ENCODE data around the gene TMEM61. TPM values are rescaled to one million over a fixed set of nuclear protein-coding genes. Genes with fewer than 3 reads are reported as not detected.

The TMEM61 gene
- total RNA-seq, 1 donor from 2014 or later, result 2.9 TPM

GRCh38 chr1:54987919-54988705 is 7.7 kb downstream of the TMEM61 start:
- DNase-seq (ENCODE audit: low read depth) (no peak), FAIRE-seq (no peak)
- H3K36me3 ChIP-seq (ENCODE audit: control insufficient read depth, insufficient read depth, low read length), result no peaks in the 10 kb centered on the region
- no peak overlapping the region for H3K4me3 ChIP-seq (ENCODE audit: low read depth, low read length)
- TF ChIP-seq CTCF (IDR thresholded peaks at IDR 0.05; ENCODE audit: insufficient read depth, low read length, severe bottlenecking), result no peak
- H3K27me3 ChIP-seq (ENCODE audit: control insufficient read depth, insufficient read depth, low read length), result no peaks in the 10 kb centered on the region

GRCh38 chr1:54988975-54989374 is 8.5 kb downstream of the TMEM61 start:
- FAIRE-seq, result no peak
- no peak for TF ChIP-seq CTCF (IDR thresholded peaks at IDR 0.05; ENCODE audit: insufficient read depth, low read length, severe bottlenecking)
- no peak for DNase-seq (ENCODE audit: low read depth)
- no peaks in the 10 kb centered on the region for H3K36me3 ChIP-seq (ENCODE audit: control insufficient read depth, insufficient read depth, low read length)
- no peak overlapping the region for H3K4me3 ChIP-seq (ENCODE audit: low read depth, low read length)
- no peaks in the 10 kb centered on the region for H3K27me3 ChIP-seq (ENCODE audit: control insufficient read depth, insufficient read depth, low read length)

GRCh38 chr1:54989473-54989872 is 9.0 kb downstream of the TMEM61 start:
- no peaks in the 10 kb centered on the region for H3K27me3 ChIP-seq (ENCODE audit: control insufficient read depth, insufficient read depth, low read length)
- DNase-seq (ENCODE audit: low read depth) (no peak), FAIRE-seq (no peak)
- no peaks in the 10 kb centered on the region for H3K36me3 ChIP-seq (ENCODE audit: control insufficient read depth, insufficient read depth, low read length)
- TF ChIP-seq CTCF (IDR thresholded peaks at IDR 0.05; ENCODE audit: insufficient read depth, low read length, severe bottlenecking), result no peak
- no peak overlapping the region for H3K4me3 ChIP-seq (ENCODE audit: low read depth, low read length)

- FAIRE-seq (no peak), DNase-seq (ENCODE audit: low read depth) (no peak)
- Histone ChIP-seq H3K27me3 (ENCODE audit: control insufficient read depth, insufficient read depth, low read length) (no peaks in the 10 kb centered on the region), H3K4me3 (ENCODE audit: low read depth, low read length) (no peak overlapping the region), H3K36me3 (ENCODE audit: control insufficient read depth, insufficient read depth, low read length) (no peaks in the 10 kb centered on the region)
- TF ChIP-seq CTCF (IDR thresholded peaks at IDR 0.05; ENCODE audit: insufficient read depth, low read length, severe bottlenecking), result no peak
Measured at GRCh38 chr1:54989968-54990810, 9.8 kb downstream of the TMEM61 start.

- TF ChIP-seq CTCF (IDR thresholded peaks at IDR 0.05; ENCODE audit: insufficient read depth, low read length, severe bottlenecking), result no peak
- Histone ChIP-seq H3K4me3 (ENCODE audit: low read depth, low read length) (no peak overlapping the region), H3K36me3 (ENCODE audit: control insufficient read depth, insufficient read depth, low read length) (no peaks in the 10 kb centered on the region), H3K27me3 (ENCODE audit: control insufficient read depth, insufficient read depth, low read length) (no peaks in the 10 kb centered on the region)
- no peak for FAIRE-seq
- no peak for DNase-seq (ENCODE audit: low read depth)
Measured at GRCh38 chr1:54990916-54991315, 10.5 kb downstream of the TMEM61 start.
